Aorta (tissue), 5 donors: Measurements from ENCODE around the gene AIFM1. TPM values are rescaled to one million over a fixed set of nuclear protein-coding genes. Genes with fewer than 3 reads are reported as not detected.

ENCODE experiments used
- ATAC-seq: fragments of 200-7000 bp; cut with Tn5 transposase; one replicate; pipeline ENCODE4 v1.9.1; 2022; ENCODE audit warnings: moderate library complexity; ENCODE audit not compliant: low FRiP score
- DNase-seq, 2 donors: peaks; one replicate each; pipeline ENCODE4 v3.0.0-alpha.2; 2020
- H3K27ac ChIP-seq, 2 donors: one replicate each; pipeline ENCODE4 v1.5.1; 2013; ENCODE audit warnings: low read length in 2 of 2, mild to moderate bottlenecking in 2 of 2, moderate library complexity in 2 of 2, control low read depth in 1 of 2, inconsistent platforms in 1 of 2, low read depth in 1 of 2
- H3K27me3 ChIP-seq, 2 donors: one replicate each; pipeline ENCODE4 v1.6.1; 2013; ENCODE audit warnings: control low read depth in 1 of 2, low read length in 1 of 2, mild to moderate bottlenecking in 1 of 2, moderate library complexity in 1 of 2; ENCODE audit not compliant: insufficient read depth in 2 of 2, control insufficient read depth in 1 of 2
- H3K36me3 ChIP-seq, 2 donors: one replicate each; pipeline ENCODE4 v1.6.1; 2013; ENCODE audit warnings: control low read depth in 1 of 2, low read length in 1 of 2, mild to moderate bottlenecking in 1 of 2; ENCODE audit not compliant: insufficient read depth in 2 of 2, control insufficient read depth in 1 of 2
- H3K4me1 ChIP-seq, 2 donors: one replicate each; pipeline ENCODE4 v1.6.1; 2013; ENCODE audit warnings: low read length in 2 of 2, control low read depth in 1 of 2, mild to moderate bottlenecking in 1 of 2, moderate library complexity in 1 of 2; ENCODE audit not compliant: insufficient read depth in 2 of 2, control insufficient read depth in 1 of 2
- H3K4me3 ChIP-seq, 2 donors: one replicate each; pipeline ENCODE4 v1.5.1; 2013; ENCODE audit warnings: low read length in 2 of 2, control low read depth in 1 of 2, mild to moderate bottlenecking in 1 of 2
- H3K9me3 ChIP-seq: one replicate; pipeline ENCODE4 v1.6.1; 2013; ENCODE audit warnings: mild to moderate bottlenecking, low read length; ENCODE audit not compliant: control insufficient read depth
- WGBS, 2 donors: extraction: QIAGEN DNeasy Blood & Tissue Kit; methylation state at CpG; one replicate each; pipeline ENCODE4 v1.1.7; 2013; 5-methylcytosine and 5-hydroxymethylcytosine counted together
- intact Hi-C, 2 donors: fragments of 100-400 bp; cut with DNase I; formaldehyde crosslinking; loops; one replicate each; pipeline versions ENCODE4 v1.14.2 to v1.15.0; 2022
- polyA plus RNA-seq, 2 donors: library from polyadenylated mRNA; stranded (reverse); fragments of 200-250 nt; gene quantifications; one replicate each; pipeline ENCODE4 v1.2.3, GENCODE V29; 2013
- total RNA-seq, 2 donors: library from RNA; stranded (reverse); fragmentation: NEBNext Ultra II Directional; extraction: Animal tissue kit (Norgen Biotek cat#: 25700); gene quantifications; one replicate each; pipeline ENCODE4 v1.2.1, GENCODE V29; 2021
- donor health status: healthy with polysubstance abuse.
- donor health status: Bipolar disorder and iron deficiency.
- donor health status: DM: no; HTN: no; CAD: no.
- donor health status: DM: no; HTN: no; CAD: no.
- donor health status: DM: yes; HTN: yes; CAD: no.

The AIFM1 gene
- total and polyA plus RNA-seq, 4 donors = 12.7 to 17.0 (median 16.2) TPM

DNA sequence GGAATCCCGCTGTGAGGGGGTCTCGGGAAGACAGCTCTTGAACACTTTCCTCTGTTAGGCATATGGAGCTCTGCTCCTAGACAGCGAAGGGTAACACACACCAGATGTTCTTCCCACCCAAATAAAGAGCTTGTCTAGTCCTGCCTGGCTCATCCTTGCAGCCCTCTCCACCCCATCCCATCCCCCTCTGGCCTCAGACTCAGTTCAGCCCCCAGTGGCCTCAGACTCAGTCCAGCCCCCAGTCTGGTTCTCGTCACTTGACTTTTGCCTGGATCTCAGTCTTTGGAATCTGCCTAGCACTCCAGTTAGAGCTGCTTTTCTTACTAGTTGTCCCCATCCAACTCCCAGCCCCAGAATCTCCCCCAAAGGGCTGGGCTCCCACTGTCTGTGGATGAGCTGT is 21.0 kb upstream of the AIFM1 start:
- DNase-seq (no peak), ATAC-seq (no peak)
- Histone ChIP-seq H3K9me3 (no peaks in the 10 kb centered on the region), H3K27ac (no peak overlapping the region), H3K4me1 (no peaks in the 10 kb centered on the region), H3K27me3 (no peaks in the 10 kb centered on the region), H3K36me3 (no peaks in the 10 kb centered on the region), H3K4me3 (no peak overlapping the region)
- intact Hi-C loops = no loop called here
- WGBS, 2 donors = 72 to 83% methylated on average over 4 of the region's 4 CpGs

DNA sequence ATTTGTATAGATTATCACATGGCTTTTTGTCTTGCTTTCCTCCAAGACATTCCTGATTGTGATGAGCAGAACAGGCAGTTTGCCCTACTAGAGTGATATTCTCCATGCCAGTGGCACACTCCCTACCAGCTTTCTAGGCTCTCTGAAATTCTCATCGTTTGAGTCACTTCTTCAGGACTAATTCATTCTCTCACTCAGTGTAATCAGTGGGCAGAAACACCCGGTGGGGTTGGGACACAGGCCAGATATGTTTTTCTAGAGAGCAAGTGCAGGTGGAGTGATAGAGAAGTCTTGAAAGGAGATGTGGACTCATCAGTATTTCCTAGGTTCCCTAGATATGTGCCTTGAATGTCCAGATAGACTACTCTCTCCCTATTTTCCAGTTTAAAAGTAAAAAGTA is 19.2 kb upstream of the AIFM1 start:
- H3K27me3 ChIP-seq = no peaks in the 10 kb centered on the region
- no peaks in the 10 kb centered on the region for H3K9me3 ChIP-seq
- DNase-seq (no peak), ATAC-seq (no peak)
- H3K4me1 ChIP-seq = no peaks in the 10 kb centered on the region
- H3K36me3 ChIP-seq = no peaks in the 10 kb centered on the region
- no peak overlapping the region for H3K4me3 ChIP-seq
- WGBS, 2 donors = 45 to 48% methylated on average over 2 of the region's 2 CpGs
- intact Hi-C loops = no loop called here
- no peak overlapping the region for H3K27ac ChIP-seq

GRCh38 chrX:130184168-130184567 is 18.5 kb upstream of the AIFM1 start:
- ATAC-seq (no peak), DNase-seq (no peak)
- WGBS, 2 donors = 91 to 96% methylated on average over 11 of the region's 11 CpGs
- H3K27ac ChIP-seq = no peak overlapping the region
- no peaks in the 10 kb centered on the region for H3K36me3 ChIP-seq
- no peak overlapping the region for H3K4me3 ChIP-seq
- intact Hi-C loops = no loop called here
- H3K4me1 ChIP-seq = no peaks in the 10 kb centered on the region
- H3K9me3 ChIP-seq = no peaks in the 10 kb centered on the region
- no peaks in the 10 kb centered on the region for H3K27me3 ChIP-seq

DNA sequence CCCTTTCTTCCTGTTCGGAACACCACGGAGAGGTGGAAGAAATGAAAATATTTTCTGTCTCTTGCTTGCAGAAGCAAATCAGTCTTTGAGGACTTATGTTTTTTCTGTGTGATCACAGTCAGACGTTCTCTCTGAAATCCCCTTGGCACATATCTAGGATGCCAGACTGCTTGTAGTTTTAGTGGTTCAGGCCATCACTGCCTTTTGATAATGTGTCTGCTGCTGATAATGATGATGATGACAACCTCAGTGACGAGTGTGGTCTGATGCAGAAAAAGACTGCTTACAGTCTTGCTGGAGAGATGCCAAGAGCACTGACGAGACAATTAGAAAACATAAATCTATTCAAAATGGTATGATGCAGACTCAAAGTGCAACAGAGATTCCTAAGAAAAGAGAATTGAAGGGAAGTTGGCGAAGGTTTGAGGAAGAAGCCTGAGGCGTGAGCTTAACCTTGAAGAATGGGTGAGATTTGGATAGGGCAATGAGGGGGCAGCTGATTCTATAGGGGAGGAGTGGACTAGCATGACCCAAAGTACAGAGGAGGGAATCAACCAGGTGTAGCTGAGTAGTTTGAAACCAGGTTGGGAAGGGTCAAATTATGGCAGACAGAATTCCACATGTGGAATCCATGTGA is 14.1 kb upstream of the AIFM1 start:
- Histone ChIP-seq H3K4me1 (no peaks in the 10 kb centered on the region), H3K9me3 (no peaks in the 10 kb centered on the region), H3K27ac (no peak overlapping the region), H3K36me3 (no peaks in the 10 kb centered on the region), H3K27me3 (no peaks in the 10 kb centered on the region), H3K4me3 (no peak overlapping the region)
- ATAC-seq (no peak), DNase-seq (no peak)
- 33 to 42% methylated on average over 7 of the region's 7 CpGs for WGBS, 2 donors
- intact Hi-C loops = no loop called here

GRCh38 chrX:130179170-130179569 is 13.5 kb upstream of the AIFM1 start:
- Histone ChIP-seq H3K4me3 (no peak overlapping the region), H3K36me3 (no peaks in the 10 kb centered on the region), H3K4me1 (peaks cover 0 to 2% of the 10 kb centered on the region in 2 donors), H3K27me3 (no peaks in the 10 kb centered on the region), H3K9me3 (no peaks in the 10 kb centered on the region), H3K27ac (no peak overlapping the region)
- WGBS, 2 donors = 23 to 52% methylated on average over 5 of the region's 5 CpGs
- DNase-seq (no peak), ATAC-seq (no peak)
- intact Hi-C loops = no loop called here

DNA sequence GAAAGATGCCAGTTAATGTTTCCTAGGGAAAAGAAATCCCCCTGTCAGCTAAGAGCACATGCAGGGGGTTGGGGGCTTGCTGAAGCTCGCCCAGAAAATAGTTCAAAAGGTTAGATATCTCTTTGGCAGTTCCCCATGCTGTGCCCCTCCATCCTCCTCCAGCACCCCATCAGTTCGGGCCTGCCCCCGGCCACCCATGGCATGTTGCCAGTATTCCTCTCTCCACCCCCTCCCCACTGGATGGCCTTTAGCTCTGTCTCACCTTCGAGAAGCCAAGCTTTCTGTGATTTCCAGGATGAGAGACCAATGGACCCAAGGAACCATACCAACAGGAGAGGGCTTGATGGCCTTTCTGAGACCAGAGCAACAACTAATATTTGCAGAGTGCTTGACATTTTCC is 11.3 kb upstream of the AIFM1 start:
- DNase-seq = no peak
- Histone ChIP-seq H3K4me3 (no peak overlapping the region), H3K9me3 (no peaks in the 10 kb centered on the region), H3K27ac (no peak overlapping the region), H3K36me3 (no peaks in the 10 kb centered on the region), H3K4me1 (peaks cover 0 to 2% of the 10 kb centered on the region in 2 donors), H3K27me3 (no peaks in the 10 kb centered on the region)
- ATAC-seq = no peak
- 60 to 88% methylated on average over 4 of the region's 4 CpGs for WGBS, 2 donors
- intact Hi-C loops = no loop called here

- no peak for DNase-seq
- Histone ChIP-seq H3K4me1 (peaks cover 0 to 2% of the 10 kb centered on the region in 2 donors), H3K27ac (no peak overlapping the region), H3K36me3 (no peaks in the 10 kb centered on the region), H3K4me3 (no peak overlapping the region), H3K27me3 (no peaks in the 10 kb centered on the region), H3K9me3 (no peaks in the 10 kb centered on the region)
- intact Hi-C loops = no loop called here
- ATAC-seq = no peak
These were observed 10.7 kb upstream of the AIFM1 start for GRCh38 chrX:130176354-130176776.

- no peak for ATAC-seq
- Histone ChIP-seq H3K4me3 (no peak overlapping the region), H3K36me3 (no peaks in the 10 kb centered on the region), H3K27ac (no peak overlapping the region), H3K9me3 (no peaks in the 10 kb centered on the region), H3K27me3 (no peaks in the 10 kb centered on the region), H3K4me1 (peaks cover 0 to 2% of the 10 kb centered on the region in 2 donors)
- DNase-seq = no peak
- intact Hi-C loops = loop anchor here in 1 of 2 donors (5.0 kb wide), 1 partner anchor 58 kb away; no protein-coding TSS in a partner anchor
- WGBS, 2 donors = 81 to 96% methylated on average over 2 of the region's 2 CpGs
These were observed 9.3 kb upstream of the AIFM1 start for GRCh38 chrX:130174937-130175336.

DNA sequence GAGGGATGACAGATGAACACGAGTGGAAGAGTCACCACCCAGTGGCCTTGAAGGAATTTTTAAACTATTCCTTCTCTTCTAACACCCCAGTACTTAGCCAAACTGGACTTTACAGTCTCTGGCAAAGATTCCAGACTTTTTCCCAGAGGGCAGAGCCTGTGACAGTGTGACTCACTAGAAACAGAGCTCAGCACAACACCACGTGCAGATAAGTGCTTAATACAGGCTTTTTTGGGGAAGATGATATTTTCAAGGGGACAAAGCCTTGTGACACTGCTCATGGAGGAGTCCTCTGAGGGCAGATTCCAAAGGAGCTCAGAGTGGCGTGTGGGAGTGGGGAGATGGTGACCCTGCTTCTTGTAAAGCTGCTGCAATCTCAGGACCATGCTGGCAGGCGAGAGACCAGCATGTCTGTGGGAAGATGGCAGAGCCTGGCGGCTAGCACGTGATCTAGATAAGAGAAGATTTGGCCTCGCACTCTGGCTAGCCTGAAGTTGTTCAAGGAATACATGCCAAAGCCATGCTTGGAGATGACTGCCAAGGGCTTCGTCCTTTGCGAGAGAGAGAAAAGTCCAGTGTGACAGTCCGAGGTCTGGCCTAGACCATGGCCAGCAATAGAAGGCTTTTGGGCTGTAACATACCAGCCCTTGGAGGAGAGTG is 8.5 kb upstream of the AIFM1 start:
- ATAC-seq (peak; percentile 83), DNase-seq (peak in 1 of 2 donors; percentile 50)
- H3K9me3 ChIP-seq = no peaks in the 10 kb centered on the region
- H3K27me3 ChIP-seq = no peaks in the 10 kb centered on the region
- H3K27ac ChIP-seq = peak overlapping the region in 1 of 2 donors; percentile 32
- H3K36me3 ChIP-seq = no peaks in the 10 kb centered on the region
- WGBS, 2 donors = 5 to 30% methylated on average over 10 of the region's 10 CpGs
- H3K4me1 ChIP-seq = peaks cover 0 to 2% of the 10 kb centered on the region in 2 donors
- intact Hi-C loops = loop anchor here in 1 of 2 donors (5.0 kb wide), 1 partner anchor 57 kb away; no protein-coding TSS in a partner anchor
- H3K4me3 ChIP-seq = no peak overlapping the region
